SK-N-SH treated with all-trans-retinoic acid at 6 μM for 48 hours (cell line): ENCODE results near the gene TMA7B.

Experiments
- ATAC-seq: fragments of 200-7000 bp; cut with Tn5 transposase; 3 replicates; pipeline ENCODE4 v1.9.1; 2020; ENCODE audit warnings: mild to moderate bottlenecking, moderate library complexity
- ARNTL ChIP-seq: fragments of 450-650 bp; formaldehyde crosslinking; IDR thresholded peaks from 2 replicates; pipeline ENCODE4 v1.5.0; 2020; ENCODE audit warnings: low read depth, mild to moderate bottlenecking, moderate library complexity, borderline replicate concordance
- BACH2 ChIP-seq: fragments of 250-450 bp; sonication (Bioruptor Pico); IDR thresholded peaks from 2 replicates; pipeline ENCODE4 v1.9.0; 2021; ENCODE audit warnings: mild to moderate bottlenecking, borderline replicate concordance
- CSDC2 ChIP-seq: fragments of 250-450 bp; sonication (Bioruptor Pico); IDR thresholded peaks from 2 replicates; pipeline ENCODE4 v1.5.0; 2020; ENCODE audit warnings: mild to moderate bottlenecking, moderate library complexity
- ESRRG ChIP-seq: fragments of 250-450 bp; sonication (Bioruptor Pico); IDR thresholded peaks from 2 replicates; pipeline ENCODE4 v1.6.1; 2021; ENCODE audit warnings: mild to moderate bottlenecking
- GLIS3 ChIP-seq: fragments of 250-450 bp; sonication (Bioruptor Pico); IDR thresholded peaks from 2 replicates; pipeline ENCODE4 v1.5.0; 2020; ENCODE audit warnings: mild to moderate bottlenecking, moderate library complexity
- OSR1 ChIP-seq: fragments of 250-450 bp; sonication (Bioruptor Pico); IDR thresholded peaks from 2 replicates; pipeline ENCODE4 v1.8.0; 2022; ENCODE audit warnings: moderate library complexity, mild to moderate bottlenecking, inconsistent platforms
- PPARA ChIP-seq: fragments of 250-450 bp; sonication (Bioruptor Pico); IDR thresholded peaks from 2 replicates; pipeline ENCODE4 v1.5.0; 2020; ENCODE audit warnings: mild to moderate bottlenecking, borderline replicate concordance
- RARB ChIP-seq: fragments of 250-450 bp; sonication (Bioruptor Pico); IDR thresholded peaks from 2 replicates; pipeline ENCODE4 v1.8.0; 2021; ENCODE audit warnings: mild to moderate bottlenecking, moderate library complexity
- SNAI2 ChIP-seq: fragments of 250-450 bp; sonication (Bioruptor Pico); IDR thresholded peaks from 2 replicates; pipeline ENCODE4 v1.5.0; 2020; ENCODE audit warnings: mild to moderate bottlenecking, moderate library complexity
- TCF4 ChIP-seq: fragments of 250-450 bp; sonication (Bioruptor Pico); IDR thresholded peaks from 2 replicates; pipeline ENCODE4 v1.8.0; 2021; ENCODE audit warnings: mild to moderate bottlenecking, moderate library complexity, borderline replicate concordance
- TOX ChIP-seq: fragments of 250-450 bp; sonication (Bioruptor Pico); IDR thresholded peaks from 2 replicates; pipeline ENCODE4 v1.8.0; 2021; ENCODE audit warnings: mild to moderate bottlenecking, moderate library complexity, borderline replicate concordance
- ZC3H10 ChIP-seq: fragments of 250-450 bp; sonication (Bioruptor Pico); IDR thresholded peaks from 2 replicates; pipeline ENCODE4 v1.5.1; 2021; ENCODE audit warnings: mild to moderate bottlenecking, moderate library complexity
- ZFP3 ChIP-seq: fragments of 250-450 bp; sonication (Bioruptor Pico); IDR thresholded peaks from 2 replicates; pipeline ENCODE4 v1.5.0; 2020; ENCODE audit warnings: mild to moderate bottlenecking, moderate library complexity
- ZFP30 ChIP-seq: fragments of 450-650 bp; formaldehyde crosslinking; IDR thresholded peaks from 2 replicates; pipeline ENCODE4 v1.5.0; 2022; ENCODE audit warnings: mild to moderate bottlenecking, moderate library complexity
- ZNF565 ChIP-seq: fragments of 450-650 bp; formaldehyde crosslinking; conservative IDR thresholded peaks from 2 replicates; pipeline ENCODE4 v1.5.0; 2020; ENCODE audit warnings: low read depth, mild to moderate bottlenecking, moderate library complexity
- ZNF70 ChIP-seq: fragments of 450-650 bp; formaldehyde crosslinking; IDR thresholded peaks from 2 replicates; pipeline ENCODE4 v1.5.0; 2020; ENCODE audit warnings: mild to moderate bottlenecking, moderate library complexity
- ZNF8 ChIP-seq: fragments of 450-650 bp; formaldehyde crosslinking; IDR thresholded peaks from 2 replicates; pipeline ENCODE4 v1.5.0; 2020; ENCODE audit warnings: mild to moderate bottlenecking, moderate library complexity
- TF ChIP-seq, protein P1 (sequence below): fragments of 250-450 bp; sonication (Bioruptor Pico); IDR thresholded peaks from 2 replicates; pipeline ENCODE4 v1.8.0; 2021; ENCODE audit warnings: low read depth, mild to moderate bottlenecking, moderate library complexity, borderline replicate concordance
- TF ChIP-seq, protein P2 (sequence below): fragments of 250-450 bp; sonication (Bioruptor Pico); IDR thresholded peaks from 2 replicates; pipeline ENCODE4 v1.5.0; 2020; ENCODE audit warnings: mild to moderate bottlenecking, moderate library complexity
- TF ChIP-seq, protein P3 (sequence below): fragments of 250-450 bp; sonication (Bioruptor Pico); IDR thresholded peaks from 2 replicates; pipeline ENCODE4 v1.8.0; 2020; ENCODE audit warnings: mild to moderate bottlenecking, moderate library complexity, borderline replicate concordance
- TF ChIP-seq, protein P4 (sequence below): fragments of 250-450 bp; sonication (Bioruptor Pico); IDR thresholded peaks from 2 replicates; pipeline ENCODE4 v1.5.1; 2021; ENCODE audit warnings: mild to moderate bottlenecking, moderate library complexity
- TF ChIP-seq, protein P5 (sequence below): fragments of 250-450 bp; sonication (Bioruptor Pico); IDR thresholded peaks from 2 replicates; pipeline ENCODE4 v1.5.1; 2020; ENCODE audit warnings: low read depth, mild to moderate bottlenecking, moderate library complexity

The TMA7B gene

DNA sequence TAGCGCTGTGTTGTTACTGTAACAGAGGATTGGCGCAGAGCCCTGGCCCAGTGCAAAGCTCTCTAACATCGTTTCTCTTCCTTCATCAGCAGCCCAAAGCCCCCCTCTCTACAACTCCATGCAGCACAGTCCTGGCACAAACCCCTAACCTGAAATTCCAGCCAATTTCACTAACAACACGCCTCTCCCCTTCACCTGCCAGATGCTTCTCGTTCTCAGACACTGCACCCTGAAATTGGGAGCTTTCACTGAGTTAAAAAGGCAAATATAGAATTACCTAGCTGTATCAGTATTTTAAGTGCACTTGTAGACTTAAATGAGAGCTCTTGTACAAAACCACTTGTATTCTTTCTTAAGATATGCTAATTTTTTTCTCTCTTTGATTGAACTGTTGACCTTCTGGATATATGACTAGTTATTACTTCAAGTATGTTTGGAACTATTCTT is 43.0 kb upstream of the TMA7B start:
- ATAC-seq = no peak
- no peak for TF ChIP-seq SNAI2 (CRISPR knock-in tag)
- TF ChIP-seq, protein P1, sequence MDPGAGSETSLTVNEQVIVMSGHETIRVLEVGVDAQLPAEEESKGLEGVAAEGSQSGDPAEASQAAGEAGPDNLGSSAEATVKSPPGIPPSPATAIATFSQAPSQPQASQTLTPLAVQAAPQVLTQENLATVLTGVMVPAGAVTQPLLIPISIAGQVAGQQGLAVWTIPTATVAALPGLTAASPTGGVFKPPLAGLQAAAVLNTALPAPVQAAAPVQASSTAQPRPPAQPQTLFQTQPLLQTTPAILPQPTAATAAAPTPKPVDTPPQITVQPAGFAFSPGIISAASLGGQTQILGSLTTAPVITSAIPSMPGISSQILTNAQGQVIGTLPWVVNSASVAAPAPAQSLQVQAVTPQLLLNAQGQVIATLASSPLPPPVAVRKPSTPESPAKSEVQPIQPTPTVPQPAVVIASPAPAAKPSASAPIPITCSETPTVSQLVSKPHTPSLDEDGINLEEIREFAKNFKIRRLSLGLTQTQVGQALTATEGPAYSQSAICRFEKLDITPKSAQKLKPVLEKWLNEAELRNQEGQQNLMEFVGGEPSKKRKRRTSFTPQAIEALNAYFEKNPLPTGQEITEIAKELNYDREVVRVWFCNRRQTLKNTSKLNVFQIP (CRISPR knock-in tag) = no peak
- TF ChIP-seq ARNTL (CRISPR knock-in tag) = no peak
- no peak for TF ChIP-seq OSR1 (CRISPR knock-in tag)
- no peak for TF ChIP-seq ZC3H10 (CRISPR knock-in tag)
- TF ChIP-seq, protein P2, sequence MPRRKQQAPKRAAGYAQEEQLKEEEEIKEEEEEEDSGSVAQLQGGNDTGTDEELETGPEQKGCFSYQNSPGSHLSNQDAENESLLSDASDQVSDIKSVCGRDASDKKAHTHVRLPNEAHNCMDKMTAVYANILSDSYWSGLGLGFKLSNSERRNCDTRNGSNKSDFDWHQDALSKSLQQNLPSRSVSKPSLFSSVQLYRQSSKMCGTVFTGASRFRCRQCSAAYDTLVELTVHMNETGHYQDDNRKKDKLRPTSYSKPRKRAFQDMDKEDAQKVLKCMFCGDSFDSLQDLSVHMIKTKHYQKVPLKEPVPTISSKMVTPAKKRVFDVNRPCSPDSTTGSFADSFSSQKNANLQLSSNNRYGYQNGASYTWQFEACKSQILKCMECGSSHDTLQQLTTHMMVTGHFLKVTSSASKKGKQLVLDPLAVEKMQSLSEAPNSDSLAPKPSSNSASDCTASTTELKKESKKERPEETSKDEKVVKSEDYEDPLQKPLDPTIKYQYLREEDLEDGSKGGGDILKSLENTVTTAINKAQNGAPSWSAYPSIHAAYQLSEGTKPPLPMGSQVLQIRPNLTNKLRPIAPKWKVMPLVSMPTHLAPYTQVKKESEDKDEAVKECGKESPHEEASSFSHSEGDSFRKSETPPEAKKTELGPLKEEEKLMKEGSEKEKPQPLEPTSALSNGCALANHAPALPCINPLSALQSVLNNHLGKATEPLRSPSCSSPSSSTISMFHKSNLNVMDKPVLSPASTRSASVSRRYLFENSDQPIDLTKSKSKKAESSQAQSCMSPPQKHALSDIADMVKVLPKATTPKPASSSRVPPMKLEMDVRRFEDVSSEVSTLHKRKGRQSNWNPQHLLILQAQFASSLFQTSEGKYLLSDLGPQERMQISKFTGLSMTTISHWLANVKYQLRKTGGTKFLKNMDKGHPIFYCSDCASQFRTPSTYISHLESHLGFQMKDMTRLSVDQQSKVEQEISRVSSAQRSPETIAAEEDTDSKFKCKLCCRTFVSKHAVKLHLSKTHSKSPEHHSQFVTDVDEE = no peak
- TF ChIP-seq ZFP30 = no peak
- no peak for TF ChIP-seq ESRRG
- TF ChIP-seq, protein P3, sequence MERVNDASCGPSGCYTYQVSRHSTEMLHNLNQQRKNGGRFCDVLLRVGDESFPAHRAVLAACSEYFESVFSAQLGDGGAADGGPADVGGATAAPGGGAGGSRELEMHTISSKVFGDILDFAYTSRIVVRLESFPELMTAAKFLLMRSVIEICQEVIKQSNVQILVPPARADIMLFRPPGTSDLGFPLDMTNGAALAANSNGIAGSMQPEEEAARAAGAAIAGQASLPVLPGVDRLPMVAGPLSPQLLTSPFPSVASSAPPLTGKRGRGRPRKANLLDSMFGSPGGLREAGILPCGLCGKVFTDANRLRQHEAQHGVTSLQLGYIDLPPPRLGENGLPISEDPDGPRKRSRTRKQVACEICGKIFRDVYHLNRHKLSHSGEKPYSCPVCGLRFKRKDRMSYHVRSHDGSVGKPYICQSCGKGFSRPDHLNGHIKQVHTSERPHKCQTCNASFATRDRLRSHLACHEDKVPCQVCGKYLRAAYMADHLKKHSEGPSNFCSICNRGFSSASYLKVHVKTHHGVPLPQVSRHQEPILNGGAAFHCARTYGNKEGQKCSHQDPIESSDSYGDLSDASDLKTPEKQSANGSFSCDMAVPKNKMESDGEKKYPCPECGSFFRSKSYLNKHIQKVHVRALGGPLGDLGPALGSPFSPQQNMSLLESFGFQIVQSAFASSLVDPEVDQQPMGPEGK (CRISPR knock-in tag) = no peak
- no peak for TF ChIP-seq BACH2 (CRISPR knock-in tag)
- no peak for TF ChIP-seq RARB
- TF ChIP-seq GLIS3 (CRISPR knock-in tag) = no peak
- TF ChIP-seq ZNF565 (CRISPR knock-in tag) = no peak
- TF ChIP-seq TCF4 = no peak
- no peak for TF ChIP-seq TOX (CRISPR knock-in tag)
- TF ChIP-seq ZNF70 (CRISPR knock-in tag) = no peak
- no peak for TF ChIP-seq PPARA (CRISPR knock-in tag)
- TF ChIP-seq, protein P4, sequence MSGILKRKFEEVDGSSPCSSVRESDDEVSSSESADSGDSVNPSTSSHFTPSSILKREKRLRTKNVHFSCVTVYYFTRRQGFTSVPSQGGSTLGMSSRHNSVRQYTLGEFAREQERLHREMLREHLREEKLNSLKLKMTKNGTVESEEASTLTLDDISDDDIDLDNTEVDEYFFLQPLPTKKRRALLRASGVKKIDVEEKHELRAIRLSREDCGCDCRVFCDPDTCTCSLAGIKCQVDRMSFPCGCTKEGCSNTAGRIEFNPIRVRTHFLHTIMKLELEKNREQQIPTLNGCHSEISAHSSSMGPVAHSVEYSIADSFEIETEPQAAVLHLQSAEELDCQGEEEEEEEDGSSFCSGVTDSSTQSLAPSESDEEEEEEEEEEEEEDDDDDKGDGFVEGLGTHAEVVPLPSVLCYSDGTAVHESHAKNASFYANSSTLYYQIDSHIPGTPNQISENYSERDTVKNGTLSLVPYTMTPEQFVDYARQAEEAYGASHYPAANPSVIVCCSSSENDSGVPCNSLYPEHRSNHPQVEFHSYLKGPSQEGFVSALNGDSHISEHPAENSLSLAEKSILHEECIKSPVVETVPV (CRISPR knock-in tag) = no peak
- no peak for TF ChIP-seq ZNF8 (CRISPR knock-in tag)
- no peak for TF ChIP-seq ZFP3 (CRISPR knock-in tag)

DNA sequence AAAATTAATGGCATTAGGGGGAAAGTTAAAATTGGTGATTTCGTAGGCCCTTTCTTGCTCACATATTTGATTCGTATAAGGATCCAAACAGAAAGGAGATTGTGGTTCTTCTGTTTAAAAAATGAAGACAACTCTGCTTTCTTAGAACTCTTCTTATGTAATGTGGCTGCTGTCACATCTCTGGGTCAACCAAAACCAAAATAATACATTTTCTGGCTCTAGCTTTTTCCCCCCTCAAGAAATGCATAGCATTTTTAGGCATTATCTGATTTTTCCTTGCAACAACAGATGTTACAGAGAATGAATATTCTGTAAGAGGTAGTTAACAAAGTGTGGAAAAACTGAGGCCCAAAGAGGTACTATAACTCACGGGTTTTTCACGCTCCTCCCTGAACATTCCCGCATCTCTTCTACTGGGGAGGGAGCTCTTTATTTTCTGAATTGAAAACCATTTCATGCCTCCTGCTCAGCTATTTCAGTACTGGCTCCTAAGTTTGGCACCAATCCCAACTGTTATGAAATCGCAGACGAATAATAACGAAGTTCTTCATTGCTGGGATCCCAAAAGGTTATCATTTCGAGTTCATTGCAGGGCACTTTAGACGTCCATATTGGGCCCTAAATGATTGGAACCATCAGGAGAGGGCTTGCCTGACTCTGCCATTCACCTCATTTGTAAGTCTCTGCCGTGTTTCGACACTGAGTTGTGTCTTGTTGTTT is 42.3 kb upstream of the TMA7B start:
- TF ChIP-seq, protein P5, sequence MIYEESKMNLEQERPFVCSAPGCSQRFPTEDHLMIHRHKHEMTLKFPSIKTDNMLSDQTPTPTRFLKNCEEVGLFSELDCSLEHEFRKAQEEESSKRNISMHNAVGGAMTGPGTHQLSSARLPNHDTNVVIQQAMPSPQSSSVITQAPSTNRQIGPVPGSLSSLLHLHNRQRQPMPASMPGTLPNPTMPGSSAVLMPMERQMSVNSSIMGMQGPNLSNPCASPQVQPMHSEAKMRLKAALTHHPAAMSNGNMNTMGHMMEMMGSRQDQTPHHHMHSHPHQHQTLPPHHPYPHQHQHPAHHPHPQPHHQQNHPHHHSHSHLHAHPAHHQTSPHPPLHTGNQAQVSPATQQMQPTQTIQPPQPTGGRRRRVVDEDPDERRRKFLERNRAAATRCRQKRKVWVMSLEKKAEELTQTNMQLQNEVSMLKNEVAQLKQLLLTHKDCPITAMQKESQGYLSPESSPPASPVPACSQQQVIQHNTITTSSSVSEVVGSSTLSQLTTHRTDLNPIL (CRISPR knock-in tag) = no peak
- ATAC-seq = no peak

DNA sequence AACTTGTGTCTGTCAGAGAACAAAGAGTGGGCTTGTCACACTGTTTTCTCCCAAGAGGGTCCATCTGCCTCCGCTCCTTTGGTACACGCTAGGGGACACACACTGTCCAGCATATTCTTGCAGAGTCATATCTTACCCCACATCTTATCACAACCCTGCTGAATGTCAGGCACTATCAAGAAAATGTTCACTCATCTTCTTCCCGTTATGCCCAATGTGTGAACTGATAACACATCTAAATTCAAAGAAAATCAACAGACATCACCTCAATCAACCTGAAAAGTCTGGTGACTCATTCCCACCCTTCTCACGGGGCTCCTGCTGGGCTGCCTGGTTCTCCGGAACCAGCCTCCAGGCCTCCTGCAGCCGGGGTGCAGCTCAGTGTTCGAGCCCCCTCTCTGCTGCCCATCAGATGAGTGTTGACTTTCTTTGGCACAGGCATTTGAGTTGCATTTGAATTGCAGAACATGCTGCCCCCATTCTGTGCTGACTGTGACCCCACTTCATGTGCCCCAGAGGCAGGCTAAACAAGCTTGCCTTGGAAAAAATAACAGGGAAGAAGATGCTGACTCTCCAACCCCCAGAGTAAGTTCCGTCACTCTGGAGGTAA is 40.0 kb upstream of the TMA7B start:
- ATAC-seq = no peak

More for the DNA sequence above, 40.0 kb upstream of the TMA7B start:
- TF ChIP-seq BACH2 (CRISPR knock-in tag) = no peak
- no peak for TF ChIP-seq TOX (CRISPR knock-in tag)
- no peak for TF ChIP-seq ZNF70 (CRISPR knock-in tag)
- no peak for TF ChIP-seq ARNTL (CRISPR knock-in tag)
- TF ChIP-seq, protein P5 (CRISPR knock-in tag) = no peak
- no peak for TF ChIP-seq TCF4
- TF ChIP-seq CSDC2 = no peak
- TF ChIP-seq, protein P2 = no peak
